ENCODE results near the gene PFDN6. TPM values are rescaled to one million over a fixed set of nuclear protein-coding genes. Genes with fewer than 3 reads are reported as not detected.

Gene PFDN6
- total RNA-seq, 1 donor from 2014 or later, result 40.8 TPM

DNA sequence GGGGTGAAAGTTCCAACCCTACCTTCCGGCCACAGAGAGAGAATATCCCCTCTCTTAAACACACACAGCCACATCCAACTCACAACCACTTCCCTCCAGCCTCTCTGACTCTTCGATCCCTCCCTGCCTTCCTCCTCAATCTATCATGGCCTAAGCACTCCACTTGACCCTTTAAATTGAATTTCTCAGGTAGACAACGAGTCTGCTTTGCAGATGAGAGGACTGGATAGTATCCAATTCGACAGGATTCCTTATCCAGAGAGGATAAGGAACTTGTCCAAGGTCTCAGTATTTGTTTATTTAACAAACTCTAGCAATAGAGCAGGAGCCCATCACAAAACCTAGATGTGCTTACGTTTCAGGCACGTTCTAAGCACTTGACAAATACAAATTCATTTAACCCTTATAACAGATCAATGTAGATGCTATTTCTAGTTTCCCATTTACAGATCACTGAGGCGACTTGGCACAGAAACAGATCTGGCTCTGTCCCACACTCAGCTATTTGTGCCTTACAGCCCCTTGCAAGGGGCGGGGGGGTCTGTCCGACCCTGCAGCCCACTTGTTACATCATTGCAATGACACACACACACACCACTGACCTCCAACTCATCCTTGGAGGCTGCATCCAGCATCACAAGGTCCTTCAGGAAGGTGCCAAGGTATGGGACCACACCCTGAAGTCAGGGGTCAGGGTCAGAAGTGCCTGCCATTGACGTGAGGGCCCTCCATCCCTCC, 4.9 kb downstream of the PFDN6 start:
- no peak for DNase-seq (ENCODE audit: extremely low read depth, low read depth, low spot score)

DNA sequence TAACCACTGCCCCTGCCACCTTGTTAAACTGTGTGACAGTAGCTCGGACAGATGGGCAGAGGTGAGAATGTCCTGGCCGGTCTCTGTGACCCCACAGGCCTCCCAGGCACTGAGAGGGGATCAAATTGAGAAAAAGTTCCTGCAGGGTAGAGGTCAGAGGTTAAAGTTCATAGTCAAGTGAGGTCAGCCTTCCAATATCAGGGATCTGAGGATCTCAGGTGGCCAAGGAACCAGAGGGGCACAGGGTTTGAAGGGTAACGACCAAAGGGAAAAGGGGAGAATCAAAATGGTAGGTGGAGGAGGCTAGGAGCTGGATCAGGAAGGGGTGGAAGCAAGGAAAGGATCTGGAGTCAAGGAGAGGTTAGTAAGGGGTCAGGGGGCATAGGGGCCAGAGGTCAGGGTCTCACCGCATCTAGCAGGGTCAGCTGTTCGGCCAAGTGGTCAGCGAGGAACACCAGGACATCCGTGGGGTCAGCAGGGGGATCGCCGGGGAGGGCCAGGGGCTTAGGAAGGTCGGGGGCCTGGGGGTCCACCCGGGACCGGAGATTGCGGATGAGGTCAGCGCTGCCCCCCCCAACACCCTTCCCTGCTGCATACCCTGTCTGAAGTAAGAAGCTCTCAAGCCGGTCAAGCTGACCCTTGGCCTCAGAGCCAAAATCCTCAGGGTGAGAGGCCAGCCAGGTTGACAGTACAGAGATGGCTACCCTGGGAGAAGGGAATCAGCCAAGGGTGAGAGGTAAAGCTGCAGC, 6.4 kb downstream of the PFDN6 start:
- no peak for DNase-seq (ENCODE audit: extremely low read depth, low read depth, low spot score)

DNA sequence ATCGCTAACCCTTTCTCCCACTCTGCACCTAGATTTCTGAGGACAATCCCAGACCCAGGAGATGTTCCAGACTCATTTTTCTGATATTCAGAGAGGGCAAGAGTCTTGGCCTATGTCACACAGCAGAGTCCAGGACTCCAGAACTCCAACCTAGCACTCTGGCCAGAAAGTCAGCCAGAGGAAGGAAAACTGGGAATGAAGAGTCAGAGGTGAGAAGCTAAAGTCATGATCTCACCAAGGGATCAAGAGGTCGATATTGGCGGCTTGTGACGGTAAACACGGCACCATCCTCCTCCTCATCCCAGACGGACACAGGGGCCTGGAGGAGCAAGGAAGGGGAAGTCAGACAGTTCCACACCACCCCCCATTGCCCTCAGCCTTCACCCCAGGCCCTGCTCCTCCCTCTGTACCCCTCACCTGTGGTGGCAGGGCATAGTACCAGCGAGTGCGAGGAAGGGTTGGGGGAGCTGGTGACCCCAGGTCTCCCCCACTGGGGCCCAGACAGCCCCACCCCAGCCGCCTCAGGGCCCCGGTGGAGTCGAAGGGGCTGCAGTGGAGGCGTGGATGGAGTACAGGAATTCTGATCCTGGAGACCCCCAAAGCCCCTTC, 7.5 kb downstream of the PFDN6 start:
- DNase-seq (ENCODE audit: extremely low read depth, low read depth, low spot score), result no peak

DNA sequence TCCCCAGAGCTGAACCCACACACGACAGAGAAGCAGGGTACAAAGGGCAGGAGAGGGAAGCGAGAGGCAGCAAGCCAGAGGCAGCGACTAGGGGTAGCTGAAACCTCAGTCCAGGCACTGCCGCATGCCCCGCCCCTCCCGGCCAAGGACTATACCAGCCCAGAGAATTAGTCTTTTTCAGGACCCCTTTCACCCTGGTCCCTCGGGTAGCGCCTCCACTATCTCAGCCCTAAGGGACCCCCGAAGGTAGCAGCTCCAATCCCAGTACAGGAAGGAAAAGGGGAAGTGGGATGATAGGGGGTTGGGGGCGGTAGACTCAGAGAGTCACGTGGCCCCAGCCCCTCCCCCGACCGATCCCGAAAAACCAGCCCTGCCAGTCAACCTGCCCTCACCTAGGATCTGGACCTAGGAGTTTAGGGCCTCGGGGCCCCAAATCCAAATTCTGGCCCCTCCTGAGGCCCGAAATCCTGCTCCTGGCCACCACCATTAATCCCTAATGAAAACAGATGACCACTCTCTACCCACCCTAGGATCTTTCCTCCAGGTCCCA, 8.1 kb downstream of the PFDN6 start:
- DNase-seq (ENCODE audit: extremely low read depth, low read depth, low spot score), result no peak

DNA sequence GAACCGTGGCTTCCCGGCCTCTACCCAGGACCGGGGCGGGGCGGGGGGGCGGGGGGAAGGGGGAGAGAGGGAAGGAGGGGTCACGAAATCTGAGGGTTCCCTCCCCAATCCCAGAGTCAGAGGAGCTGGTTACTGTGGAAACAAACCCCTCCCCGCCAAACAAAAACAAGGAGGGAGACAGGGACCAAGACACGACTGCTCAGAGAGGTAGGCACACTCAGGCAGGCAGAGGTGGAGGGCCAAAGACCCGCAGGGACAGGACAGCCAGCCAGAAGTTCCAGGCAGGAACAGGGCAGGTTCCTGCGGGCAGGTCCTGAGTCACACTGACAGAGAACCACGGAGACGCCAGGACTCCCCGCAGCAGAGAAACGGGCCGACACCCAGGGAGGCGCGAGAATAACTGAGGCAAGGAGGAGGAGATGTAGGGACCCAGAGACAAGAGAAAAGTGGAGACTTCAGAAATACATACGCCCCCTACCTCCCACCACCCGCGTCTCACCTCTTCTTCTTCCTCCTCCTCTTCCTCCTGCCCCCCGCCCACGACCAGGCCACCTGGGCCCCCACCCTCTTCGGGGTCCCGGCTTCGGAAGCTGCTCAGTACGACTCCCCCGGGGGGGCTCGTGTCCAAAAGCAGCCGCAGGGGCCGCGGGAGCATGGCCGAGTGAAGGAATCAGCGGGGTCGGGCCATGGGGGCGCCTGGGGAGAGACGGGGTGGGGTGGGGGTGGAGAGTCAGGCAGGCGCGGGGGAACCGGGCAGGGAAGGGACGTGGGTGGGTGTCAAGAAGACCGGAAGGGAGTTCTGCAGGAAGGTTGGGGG, 8.8 kb downstream of the PFDN6 start:
- no peak for DNase-seq (ENCODE audit: extremely low read depth, low read depth, low spot score)

DNA sequence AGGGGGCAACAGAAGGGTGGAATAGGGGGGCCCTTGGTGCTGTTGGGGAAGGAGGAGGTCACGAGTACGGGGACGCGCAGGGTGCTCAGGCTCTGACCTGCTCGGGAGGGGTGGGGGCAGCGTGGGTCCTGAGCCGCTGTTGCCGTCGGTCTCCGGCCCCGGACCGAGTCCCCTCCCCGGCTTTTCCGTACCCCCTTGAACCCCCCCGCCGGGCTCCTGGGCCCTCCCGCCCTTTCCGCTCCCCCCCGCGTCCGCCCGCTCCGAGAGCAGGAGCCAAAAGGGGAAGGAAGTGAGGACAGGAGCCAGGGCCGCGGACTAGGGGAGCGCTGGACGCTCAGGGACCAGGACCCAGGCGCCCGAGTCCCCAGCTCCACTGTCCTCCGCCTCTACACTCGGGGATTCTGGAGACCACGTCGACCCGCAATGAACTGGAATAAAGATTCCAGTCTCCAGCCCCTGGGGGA, 9.4 kb downstream of the PFDN6 start, which contains the start of gene RGL2:
TSS of gene RGL2 (minus strand) at position 170 of the 464 bp plus-strand sequence. CDS start 332 bp downstream, outside the sequence.
- no peak for DNase-seq (ENCODE audit: extremely low read depth, low read depth, low spot score)

DNA sequence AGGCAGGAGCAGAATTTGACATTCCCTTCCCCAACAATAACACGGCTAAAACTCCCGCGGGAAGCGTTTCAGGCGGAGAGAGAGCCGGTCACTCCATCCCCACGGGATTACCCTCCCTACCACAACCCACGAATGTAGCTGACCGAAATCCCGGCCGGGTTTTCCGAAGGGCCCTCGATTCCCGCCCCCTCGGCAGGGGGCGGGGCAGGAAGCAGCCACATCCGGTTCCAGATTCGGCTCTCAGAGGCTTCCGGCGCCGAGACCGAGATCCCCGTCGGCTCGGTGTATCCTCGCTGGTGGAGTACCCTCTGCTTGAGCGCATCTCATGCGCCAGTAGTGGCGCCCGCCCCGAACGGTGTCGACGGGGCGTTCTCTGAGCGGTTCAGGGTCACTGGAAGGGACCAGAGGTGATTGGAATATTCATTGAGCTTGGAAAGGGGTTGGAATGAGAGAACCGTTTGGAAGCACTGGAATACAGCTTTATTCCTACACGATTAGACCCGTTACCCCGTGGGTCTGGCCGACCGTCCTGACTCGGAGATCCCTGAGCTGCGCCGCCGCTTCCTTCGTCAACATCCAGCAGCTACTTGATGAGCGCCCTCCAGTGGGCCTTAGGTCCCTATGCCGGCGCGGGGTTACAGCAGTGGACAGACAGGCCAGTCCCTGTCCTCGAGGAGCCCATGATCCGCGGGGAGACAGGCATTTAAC, 10.0 kb downstream of the PFDN6 start:
- peak; percentile 55 for DNase-seq (ENCODE audit: extremely low read depth, low read depth, low spot score)

DNA sequence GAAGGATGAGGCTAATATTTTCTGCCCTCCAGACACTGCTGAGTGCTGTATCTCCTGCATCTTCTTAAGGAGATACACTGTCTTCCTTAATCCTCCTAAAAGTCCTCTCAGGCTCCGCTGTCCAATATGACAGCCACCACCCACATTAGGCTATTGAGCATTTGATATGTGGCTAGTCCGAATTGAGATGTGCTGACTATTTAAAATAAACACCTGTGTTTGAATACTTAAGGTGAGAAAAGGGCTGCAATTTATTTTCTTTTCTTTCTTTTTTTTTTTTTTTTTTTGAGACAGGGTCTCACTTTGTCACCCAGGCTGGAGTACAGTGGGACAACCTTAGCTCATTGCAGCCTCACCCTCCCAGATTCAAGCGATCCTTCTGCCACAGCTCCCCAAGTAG, 12.5 kb downstream of the PFDN6 start:
- no peak for DNase-seq (ENCODE audit: extremely low read depth, low read depth, low spot score)

DNA sequence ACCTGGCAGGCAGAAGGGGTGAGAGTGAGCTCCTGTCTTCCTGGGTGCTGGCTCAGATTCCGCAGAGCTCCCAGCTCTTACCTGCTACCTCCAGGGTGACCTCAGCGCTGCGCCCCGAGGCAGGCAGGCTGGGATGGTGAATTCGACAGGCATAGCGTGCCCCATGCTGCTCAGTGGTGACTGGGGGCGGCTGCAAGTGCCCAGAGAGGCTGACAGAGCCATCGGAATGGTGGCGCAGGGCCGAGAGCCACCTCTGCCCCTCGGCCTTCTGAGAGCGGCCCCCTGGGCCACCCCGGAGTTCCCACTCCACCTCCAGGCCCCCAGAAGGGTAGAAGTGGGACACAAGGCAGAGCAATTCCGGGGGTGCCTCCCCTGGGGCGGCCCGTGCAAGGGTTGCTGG, 14.8 kb downstream of the PFDN6 start:
- no peak for DNase-seq (ENCODE audit: extremely low read depth, low read depth, low spot score)

DNA sequence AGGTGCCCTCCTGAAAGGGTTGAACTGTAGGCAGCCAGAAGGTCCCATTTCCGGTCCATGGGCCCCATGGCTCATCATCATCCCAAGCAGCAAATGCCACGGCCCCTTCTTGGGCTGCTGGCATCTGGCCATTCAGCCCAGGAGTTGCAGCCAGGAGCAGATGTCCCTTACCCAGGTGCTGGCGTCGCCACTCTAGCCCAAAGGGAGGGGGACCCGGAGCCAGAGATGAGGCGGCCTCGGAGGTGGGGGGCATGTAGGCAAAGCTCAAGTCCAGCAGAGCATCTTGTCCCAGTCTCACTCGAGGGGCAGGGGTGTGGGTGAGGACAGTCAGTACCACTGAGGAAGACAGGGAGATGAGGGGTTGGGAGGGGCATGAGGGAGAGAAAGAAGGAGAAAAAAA, 15.7 kb downstream of the PFDN6 start:
- DNase-seq (ENCODE audit: extremely low read depth, low read depth, low spot score), result no peak

DNA sequence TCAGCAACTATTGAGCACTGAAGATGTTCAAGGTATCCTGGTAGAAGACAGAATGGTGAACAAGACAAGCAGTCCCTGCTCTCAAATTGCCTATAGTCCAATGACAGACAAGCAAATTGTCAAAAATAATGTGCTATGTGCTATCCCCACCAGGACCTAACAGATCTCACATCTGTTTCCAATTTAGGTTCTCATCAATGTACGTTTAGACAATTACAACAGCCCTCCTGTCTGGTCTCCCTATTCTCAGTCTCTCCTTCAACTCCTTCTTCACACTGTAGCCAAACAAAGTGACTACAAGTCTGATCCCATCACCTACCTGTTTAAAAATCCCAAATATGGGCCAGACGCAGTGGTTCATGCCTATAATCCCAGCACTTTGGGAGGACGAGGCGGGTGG, 17.0 kb downstream of the PFDN6 start:
- no peak for DNase-seq (ENCODE audit: extremely low read depth, low read depth, low spot score)

DNA sequence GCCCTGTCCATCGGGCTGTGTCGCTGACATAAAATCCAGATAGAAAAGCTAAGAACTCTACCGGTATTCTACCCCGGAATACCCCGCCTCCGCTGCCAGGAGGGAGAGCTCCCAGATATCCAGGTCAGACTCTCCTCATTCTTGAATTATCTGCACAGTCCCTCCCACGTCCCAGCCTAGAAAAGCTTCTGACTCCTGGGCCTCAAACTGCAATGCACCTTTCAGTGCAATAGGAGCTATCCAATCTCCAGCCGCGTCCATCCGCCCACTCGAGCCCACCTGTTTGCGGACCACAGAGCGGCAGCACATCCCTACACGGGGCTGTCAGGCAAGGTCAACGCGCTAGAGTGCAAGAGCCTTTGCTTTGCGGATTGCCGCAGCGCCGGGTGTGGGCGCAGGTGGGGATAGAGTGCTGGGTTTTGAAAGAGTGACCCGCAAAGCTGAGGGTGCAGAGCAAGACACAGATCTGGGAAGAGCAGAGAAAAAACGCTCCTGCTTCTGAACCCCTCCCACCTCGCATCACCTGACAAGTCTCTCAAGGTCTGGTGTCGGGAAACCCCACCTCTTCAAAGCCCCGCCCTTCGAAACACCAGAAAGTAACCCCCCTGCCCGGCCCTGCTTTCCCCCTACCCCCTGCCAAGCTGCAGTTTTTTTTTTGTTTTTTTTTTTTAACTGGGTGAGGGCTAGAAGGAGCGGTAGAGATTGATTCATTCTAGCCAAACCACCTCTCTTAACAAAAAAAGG, 23.1 kb downstream of the PFDN6 start:
- DNase-seq (ENCODE audit: extremely low read depth, low read depth, low spot score), result no peak

DNA sequence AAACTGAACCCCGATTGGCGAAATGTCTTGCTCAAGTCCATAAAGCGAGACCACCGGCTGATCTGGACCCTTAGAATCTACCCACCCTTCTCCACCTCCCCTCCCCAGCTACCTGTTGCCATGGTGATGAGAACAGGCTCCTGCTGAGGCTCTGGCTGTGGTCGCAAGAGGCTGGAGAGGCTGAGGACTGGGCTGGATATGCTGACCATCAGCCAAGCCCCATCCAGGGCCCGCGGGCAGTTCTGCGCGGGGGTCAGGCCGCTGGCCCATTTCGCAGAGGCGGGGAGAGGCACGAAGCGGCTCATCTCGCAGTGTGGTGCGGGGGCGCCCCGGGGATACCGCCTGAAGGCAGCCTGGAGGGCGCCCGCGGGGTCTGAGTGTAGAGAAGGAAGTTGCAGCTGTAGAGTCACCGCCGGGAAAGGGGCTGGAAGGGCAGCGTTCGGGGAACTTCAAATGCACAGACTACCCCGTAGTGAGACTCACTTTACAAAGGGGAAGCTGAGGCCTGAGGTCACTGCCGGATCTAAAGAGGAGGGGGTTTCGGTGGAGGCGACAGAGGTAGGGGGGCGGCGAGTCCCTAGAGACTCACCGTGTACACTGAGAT, 23.8 kb downstream of the PFDN6 start:
- DNase-seq (ENCODE audit: extremely low read depth, low read depth, low spot score), result no peak

DNA sequence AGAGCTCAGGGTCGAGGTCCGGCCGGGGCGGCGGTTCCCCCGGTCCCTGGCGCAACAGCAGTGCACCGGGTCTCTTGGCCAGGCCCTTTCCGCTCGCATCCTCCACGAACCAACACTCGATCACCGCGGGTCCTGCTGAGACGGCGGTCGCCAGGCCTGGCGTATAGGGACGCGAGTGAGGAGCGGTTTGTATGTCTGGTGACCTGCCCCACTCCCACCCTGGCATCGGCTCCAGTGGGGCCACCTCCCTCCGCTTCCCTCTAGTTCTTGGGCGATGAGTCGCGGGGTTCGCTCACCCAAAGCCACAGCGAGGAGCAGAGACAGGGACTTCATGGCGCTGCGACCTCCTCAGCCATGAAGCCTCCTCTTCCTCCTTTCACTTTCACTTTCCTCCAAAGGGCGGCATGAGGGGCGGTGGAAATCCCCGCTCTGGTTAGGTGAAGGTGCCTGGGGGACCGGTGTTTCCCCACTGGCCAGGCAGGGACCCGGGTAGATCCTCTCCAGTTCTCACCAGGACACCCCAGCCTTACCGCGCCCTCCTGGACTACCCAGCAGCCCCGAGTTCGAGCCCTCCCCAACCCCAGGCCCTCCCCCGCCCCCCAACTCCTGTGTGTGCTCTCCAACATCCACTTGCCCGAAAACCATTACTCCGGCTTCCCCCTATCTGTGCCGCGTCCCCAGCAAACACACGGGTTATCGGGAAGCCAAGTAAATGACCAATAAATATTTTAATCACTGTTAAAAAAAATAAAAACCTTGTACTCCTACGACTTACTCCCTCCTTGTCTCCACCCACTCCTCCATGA, 24.5 kb downstream of the PFDN6 start, which contains the start of gene TAPBP:
TSS of gene TAPBP (minus strand) at position 370 of the 806 bp plus-strand sequence. CDS start at position 333, 37 bp downstream.
- no peak for DNase-seq (ENCODE audit: extremely low read depth, low read depth, low spot score)

DNA sequence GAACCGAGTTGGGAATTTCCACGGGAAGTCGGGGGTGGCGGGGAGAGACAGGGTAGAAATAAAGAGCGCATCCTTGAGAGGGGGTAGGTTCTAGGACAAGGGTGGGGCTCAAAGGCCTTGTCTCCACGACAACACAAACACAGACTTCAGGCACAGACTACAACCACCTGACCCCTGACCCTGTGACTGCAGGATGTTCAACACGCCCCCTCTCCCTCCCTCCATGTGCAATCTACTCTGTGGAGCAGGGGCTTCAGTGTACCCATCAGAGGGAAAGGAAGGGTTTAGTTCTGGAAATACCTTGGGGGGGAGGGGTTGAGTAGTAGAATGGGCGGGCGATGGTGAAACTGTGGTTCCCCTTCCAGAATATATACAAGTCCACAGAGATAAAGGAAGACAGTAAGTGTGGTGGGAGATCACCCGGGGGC, 25.1 kb downstream of the PFDN6 start:
- DNase-seq (ENCODE audit: extremely low read depth, low read depth, low spot score), result no peak

DNA sequence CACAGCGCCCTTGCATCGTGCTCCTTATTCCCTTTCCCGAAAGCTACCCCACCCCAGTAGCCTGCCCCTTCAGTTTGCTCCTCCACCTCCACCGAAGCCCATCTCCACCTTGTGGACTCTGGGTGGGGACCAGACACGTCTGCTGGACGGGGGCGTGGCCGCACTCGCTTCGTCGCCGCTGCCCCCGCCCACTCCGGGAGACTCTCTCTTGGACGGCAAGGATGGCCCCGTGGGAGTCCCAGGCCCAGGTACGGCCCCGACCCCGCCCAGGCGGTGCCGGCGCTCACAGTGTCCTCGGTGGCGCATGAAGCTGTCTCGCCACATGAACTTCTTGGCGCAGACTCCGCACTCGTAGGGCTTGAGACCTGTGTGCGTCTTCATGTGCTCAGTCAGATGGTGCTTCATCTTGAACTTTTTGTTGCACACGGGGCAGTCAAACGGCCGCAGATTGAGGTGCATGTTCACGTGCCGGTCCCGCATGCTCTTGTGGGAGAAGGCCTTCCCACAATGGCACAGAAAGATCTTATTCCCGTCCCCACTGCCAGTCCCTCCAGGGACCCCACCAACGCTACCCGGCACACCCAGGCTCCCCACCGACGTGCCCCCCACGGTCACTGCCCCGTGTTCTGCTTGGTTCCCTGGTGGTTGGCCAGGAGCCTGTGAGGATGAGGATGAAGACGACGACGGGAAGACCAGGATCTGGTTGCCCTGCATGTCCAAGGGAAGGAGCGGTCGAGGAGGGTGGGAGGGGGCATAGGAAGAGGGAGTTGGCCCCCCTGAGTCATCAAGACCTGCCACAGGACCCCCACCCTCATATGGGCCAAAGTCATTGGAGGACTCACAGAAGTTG, 25.8 kb downstream of the PFDN6 start:
- DNase-seq (ENCODE audit: extremely low read depth, low read depth, low spot score), result no peak
